HG02759 (cell line): Measurements from ENCODE around the gene ARNT2.
"Not testable (repeated sequence)": the region's sequence is repeated elsewhere in the genome, so short reads cannot be mapped to it uniquely, and the experiment has no call there.

Source experiments
- ATAC-seq: cut with Tn5 transposase; IDR thresholded peaks from one replicate; pipeline ENCODE4 v1.9.1; 2021; ENCODE audit warnings: mild to moderate bottlenecking, moderate library complexity; ENCODE audit not compliant: unreplicated experiment

ARNT2 gene

GRCh38 chr15:80404057-80404760, at the start of gene ARNT2:
Gene ARNT2 (plus strand): TSS chr15:80404382. CDS start chr15:80404516, 134 bp downstream.
- ATAC-seq: no peak

- no peak for ATAC-seq
Measured at GRCh38 chr15:80367094-80367493, 37.1 kb upstream of the ARNT2 start.

- no peak for ATAC-seq
Measured at GRCh38 chr15:80367661-80368060, 36.5 kb upstream of the ARNT2 start.

- no peak for ATAC-seq
Measured at GRCh38 chr15:80371924-80372323, 32.3 kb upstream of the ARNT2 start.

GRCh38 chr15:80374441-80374840, 29.7 kb upstream of the ARNT2 start:
- no peak for ATAC-seq

- ATAC-seq: no peak
Measured at GRCh38 chr15:80375968-80376891, 28.0 kb upstream of the ARNT2 start.

GRCh38 chr15:80379693-80380092, 24.5 kb upstream of the ARNT2 start:
- ATAC-seq: no peak

GRCh38 chr15:80380154-80380553, 24.0 kb upstream of the ARNT2 start:
- ATAC-seq: no peak

GRCh38 chr15:80382285-80382684, 21.9 kb upstream of the ARNT2 start:
- ATAC-seq: no peak

- ATAC-seq: no peak
Measured at GRCh38 chr15:80384432-80384831, 19.8 kb upstream of the ARNT2 start.

GRCh38 chr15:80386151-80386550, 18.0 kb upstream of the ARNT2 start:
- ATAC-seq: no peak

- no peak for ATAC-seq
Measured at GRCh38 chr15:80388326-80388725, 15.9 kb upstream of the ARNT2 start.

GRCh38 chr15:80389370-80389769, 14.8 kb upstream of the ARNT2 start:
- ATAC-seq: no peak

GRCh38 chr15:80390942-80391341, 13.2 kb upstream of the ARNT2 start:
- not testable (repeated sequence) for ATAC-seq

GRCh38 chr15:80395616-80396015, 8.6 kb upstream of the ARNT2 start:
- ATAC-seq: no peak

GRCh38 chr15:80396096-80396495, 8.1 kb upstream of the ARNT2 start:
- no peak for ATAC-seq

- ATAC-seq: no peak
Measured at GRCh38 chr15:80399508-80399907, 4.7 kb upstream of the ARNT2 start.

GRCh38 chr15:80401456-80401855, 2.7 kb upstream of the ARNT2 start:
- no peak for ATAC-seq

GRCh38 chr15:80402339-80402738, 1.8 kb upstream of the ARNT2 start:
- ATAC-seq: no peak

- no peak for ATAC-seq
Measured at GRCh38 chr15:80403712-80404056, 498 bp upstream of the ARNT2 start.

GRCh38 chr15:80404761-80405553, 775 bp downstream of the ARNT2 start:
- ATAC-seq: no peak

- no peak for ATAC-seq
Measured at GRCh38 chr15:80405554-80405850, 1.3 kb downstream of the ARNT2 start.
